Suprapubic skin (tissue), 4 donors: Measurements from ENCODE around the gene OR10A4.

ENCODE experiments used
- CTCF ChIP-seq, 2 donors: fragments of 200-600 bp in 1 of 2; fragments of 450-650 bp in 1 of 2; sonication (generic) in 1 of 2; IDR thresholded peaks; one replicate each; pipeline ENCODE4 v1.5.1; 2016 to 2019; ENCODE audit warnings: antibody characterized with exemption in 2 of 2, mild to moderate bottlenecking in 1 of 2, moderate library complexity in 1 of 2
- EP300 ChIP-seq: sonication (generic); formaldehyde crosslinking; IDR thresholded peaks from one replicate; pipeline ENCODE4 v1.6.1; 2017; ENCODE audit warnings: antibody characterized with exemption
- POLR2A ChIP-seq, 2 donors: fragments of 450-650 bp; IDR thresholded peaks; one replicate each; pipeline ENCODE4 v1.6.1; 2017; ENCODE audit warnings: antibody characterized with exemption in 2 of 2, mild to moderate bottlenecking in 2 of 2, moderate library complexity in 2 of 2
- POLR2AphosphoS5 ChIP-seq, 3 donors: sonication (generic); formaldehyde crosslinking; IDR thresholded peaks; one replicate each; pipeline ENCODE4 v1.6.1; 2017; ENCODE audit warnings: antibody characterized with exemption in 3 of 3

- TF ChIP-seq POLR2AphosphoS5 (IDR thresholded peaks at IDR 0.05) (no peak), CTCF (IDR thresholded peaks at IDR 0.05) (no peak), EP300 (no peak), POLR2A (IDR thresholded peaks at IDR 0.05) (no peak)
Measured at GRCh38 chr11:6843670-6844069, 32.8 kb upstream of the OR10A4 start.
